ENCODE results near the gene STX4.
A peak's percentile ranks its signal among the peaks of the same experiment; 100 is the strongest.

Gene STX4

GRCh38 chr16:31023627-31024226 is 9.6 kb upstream of the STX4 start:
- no peak overlapping the region for H3K4me3 ChIP-seq (ENCODE audit: low read depth, low read length)
- H3K79me2 ChIP-seq (ENCODE audit: control insufficient read depth, insufficient read depth, low read length, unreplicated experiment): no peaks in the 10 kb centered on the region
- no peaks in the 10 kb centered on the region for H3K36me3 ChIP-seq (ENCODE audit: insufficient read depth, low read length)
- H2AFZ ChIP-seq (ENCODE audit: low read length, unreplicated experiment): no peak overlapping the region
- H3K27me3 ChIP-seq (ENCODE audit: insufficient read depth, low read length): no peaks in the 10 kb centered on the region
- no peaks in the 10 kb centered on the region for H3K4me1 ChIP-seq (ENCODE audit: control insufficient read depth, insufficient read depth, low read length, unreplicated experiment)
- no peak overlapping the region for H3K27ac ChIP-seq (ENCODE audit: low read depth, low read length)

- no peaks in the 10 kb centered on the region for H3K27me3 ChIP-seq (ENCODE audit: insufficient read depth, low read length)
- no peaks in the 10 kb centered on the region for H3K36me3 ChIP-seq (ENCODE audit: insufficient read depth, low read length)
- H2AFZ ChIP-seq (ENCODE audit: low read length, unreplicated experiment): no peak overlapping the region
- no peaks in the 10 kb centered on the region for H3K79me2 ChIP-seq (ENCODE audit: control insufficient read depth, insufficient read depth, low read length, unreplicated experiment)
- no peak overlapping the region for H3K27ac ChIP-seq (ENCODE audit: low read depth, low read length)
- H3K4me1 ChIP-seq (ENCODE audit: control insufficient read depth, insufficient read depth, low read length, unreplicated experiment): no peaks in the 10 kb centered on the region
- H3K4me3 ChIP-seq (ENCODE audit: low read depth, low read length): no peak overlapping the region
These were observed 8.0 kb upstream of the STX4 start for GRCh38 chr16:31025339-31025738.

GRCh38 chr16:31029272-31029671 is 4.1 kb upstream of the STX4 start:
- H3K79me2 ChIP-seq (ENCODE audit: control insufficient read depth, insufficient read depth, low read length, unreplicated experiment): peaks cover 4% of the 10 kb centered on the region
- H3K4me1 ChIP-seq (ENCODE audit: control insufficient read depth, insufficient read depth, low read length, unreplicated experiment): peaks cover 9% of the 10 kb centered on the region
- H3K36me3 ChIP-seq (ENCODE audit: insufficient read depth, low read length): no peaks in the 10 kb centered on the region
- H2AFZ ChIP-seq (ENCODE audit: low read length, unreplicated experiment): no peak overlapping the region
- no peak overlapping the region for H3K27ac ChIP-seq (ENCODE audit: low read depth, low read length)
- no peaks in the 10 kb centered on the region for H3K27me3 ChIP-seq (ENCODE audit: insufficient read depth, low read length)
- H3K4me3 ChIP-seq (ENCODE audit: low read depth, low read length): no peak overlapping the region

- Histone ChIP-seq H3K27me3 (ENCODE audit: insufficient read depth, low read length) (no peaks in the 10 kb centered on the region), H3K4me1 (ENCODE audit: control insufficient read depth, insufficient read depth, low read length, unreplicated experiment) (peaks cover 12% of the 10 kb centered on the region)
These were observed 2.1 kb upstream of the STX4 start for GRCh38 chr16:31031276-31031675.

GRCh38 chr16:31033709-31034492 is 543 bp downstream of the STX4 start:
- H3K36me3 ChIP-seq (ENCODE audit: insufficient read depth, low read length): peaks cover 18% of the 10 kb centered on the region
- H3K4me3 ChIP-seq (ENCODE audit: low read depth, low read length): peak overlapping the region; percentile 96
- H3K4me1 ChIP-seq (ENCODE audit: control insufficient read depth, insufficient read depth, low read length, unreplicated experiment): peaks cover 12% of the 10 kb centered on the region
- H3K27me3 ChIP-seq (ENCODE audit: insufficient read depth, low read length): no peaks in the 10 kb centered on the region
- H2AFZ ChIP-seq (ENCODE audit: low read length, unreplicated experiment): peak overlapping the region; percentile 81
- peak overlapping the region; percentile 57 for H3K27ac ChIP-seq (ENCODE audit: low read depth, low read length)
- peaks cover 12% of the 10 kb centered on the region for H3K79me2 ChIP-seq (ENCODE audit: control insufficient read depth, insufficient read depth, low read length, unreplicated experiment)

More at GRCh38 chr16:31031276-31031675, 2.1 kb upstream of the STX4 start:
- Histone ChIP-seq H3K36me3 (ENCODE audit: insufficient read depth, low read length) (peaks cover 9% of the 10 kb centered on the region), H2AFZ (ENCODE audit: low read length, unreplicated experiment) (no peak overlapping the region), H3K27ac (ENCODE audit: low read depth, low read length) (no peak overlapping the region), H3K79me2 (ENCODE audit: control insufficient read depth, insufficient read depth, low read length, unreplicated experiment) (peaks cover 12% of the 10 kb centered on the region), H3K4me3 (ENCODE audit: low read depth, low read length) (no peak overlapping the region)

GRCh38 chr16:31036691-31037090 is 3.3 kb downstream of the STX4 start:
- Histone ChIP-seq H3K79me2 (ENCODE audit: control insufficient read depth, insufficient read depth, low read length, unreplicated experiment) (peaks cover 12% of the 10 kb centered on the region), H3K4me1 (ENCODE audit: control insufficient read depth, insufficient read depth, low read length, unreplicated experiment) (peaks cover 12% of the 10 kb centered on the region), H3K27ac (ENCODE audit: low read depth, low read length) (no peak overlapping the region), H3K27me3 (ENCODE audit: insufficient read depth, low read length) (no peaks in the 10 kb centered on the region), H3K4me3 (ENCODE audit: low read depth, low read length) (no peak overlapping the region), H3K36me3 (ENCODE audit: insufficient read depth, low read length) (peaks cover 18% of the 10 kb centered on the region), H2AFZ (ENCODE audit: low read length, unreplicated experiment) (no peak overlapping the region)

- H3K27ac ChIP-seq (ENCODE audit: low read depth, low read length): no peak overlapping the region
- no peak overlapping the region for H2AFZ ChIP-seq (ENCODE audit: low read length, unreplicated experiment)
- no peaks in the 10 kb centered on the region for H3K27me3 ChIP-seq (ENCODE audit: insufficient read depth, low read length)
- H3K79me2 ChIP-seq (ENCODE audit: control insufficient read depth, insufficient read depth, low read length, unreplicated experiment): peaks cover 11% of the 10 kb centered on the region
- no peak overlapping the region for H3K4me3 ChIP-seq (ENCODE audit: low read depth, low read length)
- H3K4me1 ChIP-seq (ENCODE audit: control insufficient read depth, insufficient read depth, low read length, unreplicated experiment): peaks cover 3% of the 10 kb centered on the region
- H3K36me3 ChIP-seq (ENCODE audit: insufficient read depth, low read length): peaks cover 21% of the 10 kb centered on the region
These were observed 5.6 kb downstream of the STX4 start for GRCh38 chr16:31038993-31039392.

GRCh38 chr16:31042866-31043265 is 9.5 kb downstream of the STX4 start:
- H3K36me3 ChIP-seq (ENCODE audit: insufficient read depth, low read length): peaks cover 7% of the 10 kb centered on the region; the same call in 1 of the 2 replicates
- H2AFZ ChIP-seq (ENCODE audit: low read length, unreplicated experiment): no peak overlapping the region
- H3K4me3 ChIP-seq (ENCODE audit: low read depth, low read length): no peak overlapping the region
- no peaks in the 10 kb centered on the region for H3K27me3 ChIP-seq (ENCODE audit: insufficient read depth, low read length)
- H3K79me2 ChIP-seq (ENCODE audit: control insufficient read depth, insufficient read depth, low read length, unreplicated experiment): no peaks in the 10 kb centered on the region
- no peak overlapping the region for H3K27ac ChIP-seq (ENCODE audit: low read depth, low read length)
- no peaks in the 10 kb centered on the region for H3K4me1 ChIP-seq (ENCODE audit: control insufficient read depth, insufficient read depth, low read length, unreplicated experiment)

- H2AFZ ChIP-seq (ENCODE audit: low read length, unreplicated experiment): no peak overlapping the region
- H3K27ac ChIP-seq (ENCODE audit: low read depth, low read length): no peak overlapping the region
- no peaks in the 10 kb centered on the region for H3K79me2 ChIP-seq (ENCODE audit: control insufficient read depth, insufficient read depth, low read length, unreplicated experiment)
- H3K4me1 ChIP-seq (ENCODE audit: control insufficient read depth, insufficient read depth, low read length, unreplicated experiment): no peaks in the 10 kb centered on the region
- peaks cover 7% of the 10 kb centered on the region; the same call in 1 of the 2 replicates for H3K36me3 ChIP-seq (ENCODE audit: insufficient read depth, low read length)
- H3K27me3 ChIP-seq (ENCODE audit: insufficient read depth, low read length): no peaks in the 10 kb centered on the region
- H3K4me3 ChIP-seq (ENCODE audit: low read depth, low read length): no peak overlapping the region
These were observed 10.0 kb downstream of the STX4 start for GRCh38 chr16:31043352-31043751.

- H3K27ac ChIP-seq (ENCODE audit: low read depth, low read length): no peak overlapping the region
- no peak overlapping the region for H3K4me3 ChIP-seq (ENCODE audit: low read depth, low read length)
- no peaks in the 10 kb centered on the region for H3K4me1 ChIP-seq (ENCODE audit: control insufficient read depth, insufficient read depth, low read length, unreplicated experiment)
- H3K79me2 ChIP-seq (ENCODE audit: control insufficient read depth, insufficient read depth, low read length, unreplicated experiment): no peaks in the 10 kb centered on the region
- peaks cover 3% of the 10 kb centered on the region; the same call in 1 of the 2 replicates for H3K36me3 ChIP-seq (ENCODE audit: insufficient read depth, low read length)
- H2AFZ ChIP-seq (ENCODE audit: low read length, unreplicated experiment): no peak overlapping the region
- H3K27me3 ChIP-seq (ENCODE audit: insufficient read depth, low read length): no peaks in the 10 kb centered on the region
These were observed 10.6 kb downstream of the STX4 start for GRCh38 chr16:31043898-31044481.

Data from ACC112 (cell line).